Lung (tissue), 12 donors: ENCODE measurements around the gene PDZK1IP1. TPM values are rescaled to one million over a fixed set of nuclear protein-coding genes. Genes with fewer than 3 reads are reported as not detected.

Experiments
- ATAC-seq: fragments of 200-7000 bp; cut with Tn5 transposase; one replicate; pipeline ENCODE4 v1.9.1; 2020; ENCODE audit warnings: moderate number of reproducible peaks; ENCODE audit not compliant: insufficient read depth, low FRiP score
- DNase-seq, 3 donors: peaks; one replicate each; pipeline ENCODE4 v3.0.0-alpha.2; 2013 to 2017
- H3K27ac ChIP-seq, 2 donors: one replicate each; pipeline ENCODE4 v1.5.1; 2013; ENCODE audit warnings: mild to moderate bottlenecking in 2 of 2, moderate library complexity in 2 of 2, control low read depth in 1 of 2, inconsistent platforms in 1 of 2, low read depth in 1 of 2, low read length in 1 of 2
- H3K27me3 ChIP-seq, 3 donors: one replicate each; pipeline ENCODE4 v1.5.1; 2013; ENCODE audit warnings: low read length in 2 of 3; ENCODE audit not compliant: control insufficient read depth in 3 of 3, insufficient read depth in 3 of 3
- H3K36me3 ChIP-seq, 4 donors: one replicate each; pipeline ENCODE4 v1.5.1; 2013; ENCODE audit warnings: low read length in 4 of 4, mild to moderate bottlenecking in 1 of 4, moderate library complexity in 1 of 4; ENCODE audit not compliant: control insufficient read depth in 4 of 4, insufficient read depth in 4 of 4
- H3K4me1 ChIP-seq, 5 donors: one replicate each; pipeline ENCODE4 v1.5.1; 2013; ENCODE audit warnings: low read length in 5 of 5, mild to moderate bottlenecking in 2 of 5, moderate library complexity in 1 of 5; ENCODE audit not compliant: control insufficient read depth in 5 of 5, insufficient read depth in 5 of 5
- H3K4me3 ChIP-seq: one replicate; pipeline ENCODE4 v1.5.1; 2013; ENCODE audit warnings: mild to moderate bottlenecking, control low read depth, moderate library complexity
- H3K9ac ChIP-seq, 2 donors: one replicate each; pipeline ENCODE4 v1.5.1; 2013; ENCODE audit warnings: low read length in 2 of 2, control low read depth in 1 of 2; ENCODE audit not compliant: insufficient read depth in 1 of 2
- H3K9me3 ChIP-seq, 4 donors: one replicate each; pipeline ENCODE4 v1.5.1; 2013; ENCODE audit warnings: low read length in 3 of 4, mild to moderate bottlenecking in 1 of 4, moderate library complexity in 1 of 4; ENCODE audit not compliant: control insufficient read depth in 4 of 4, insufficient read depth in 3 of 4
- WGBS, 2 donors: extraction: QIAGEN DNeasy Blood & Tissue Kit; methylation state at CpG; one replicate each; pipeline ENCODE4 v1.1.7; 2013; 5-methylcytosine and 5-hydroxymethylcytosine counted together
- polyA plus RNA-seq, 2 donors: library from polyadenylated mRNA; stranded (reverse); fragments of 200-250 nt; gene quantifications; one replicate each; pipeline ENCODE4 v1.2.1, GENCODE V29; 2013
- total RNA-seq, 2 donors: library from RNA; depleted of rRNA in 1 of 2; stranded (reverse); fragments of >200 nt in 1 of 2; gene quantifications; one replicate each; pipeline ENCODE4 v1.2.1, GENCODE V29; 2014 to 2021
- TF ChIP-seq, protein P1 (sequence below): IDR thresholded peaks from 2 replicates; pipeline ENCODE4 v1.5.1; 2012; ENCODE audit warnings: mild to moderate bottlenecking; ENCODE audit errors: control extremely low read depth, extremely low read depth
- donor health status: control.
- donor health status: control.
- donor health status: Bipolar disorder and iron deficiency.
- donor health status: healthy.
- donor health status: DM: yes; HTN: yes; CAD: no.

PDZK1IP1 gene
- total and polyA plus RNA-seq, 4 donors, result 44.8 to 324 (median 70.6) TPM

- 87 to 91% methylated on average over 7 of the region's 7 CpGs for WGBS, 2 donors
- H3K27ac ChIP-seq, result no peak overlapping the region
- no peak overlapping the region for H3K4me3 ChIP-seq
- ATAC-seq (no peak), DNase-seq (no peak)
- H3K27me3 ChIP-seq, result no peaks in the 10 kb centered on the region
- no peaks in the 10 kb centered on the region for H3K36me3 ChIP-seq
- peaks cover 0 to 11% (median 6%) of the 10 kb centered on the region in 5 donors for H3K4me1 ChIP-seq
- no peak overlapping the region for H3K9ac ChIP-seq
- H3K9me3 ChIP-seq, result no peaks in the 10 kb centered on the region
- TF ChIP-seq, protein P1, sequence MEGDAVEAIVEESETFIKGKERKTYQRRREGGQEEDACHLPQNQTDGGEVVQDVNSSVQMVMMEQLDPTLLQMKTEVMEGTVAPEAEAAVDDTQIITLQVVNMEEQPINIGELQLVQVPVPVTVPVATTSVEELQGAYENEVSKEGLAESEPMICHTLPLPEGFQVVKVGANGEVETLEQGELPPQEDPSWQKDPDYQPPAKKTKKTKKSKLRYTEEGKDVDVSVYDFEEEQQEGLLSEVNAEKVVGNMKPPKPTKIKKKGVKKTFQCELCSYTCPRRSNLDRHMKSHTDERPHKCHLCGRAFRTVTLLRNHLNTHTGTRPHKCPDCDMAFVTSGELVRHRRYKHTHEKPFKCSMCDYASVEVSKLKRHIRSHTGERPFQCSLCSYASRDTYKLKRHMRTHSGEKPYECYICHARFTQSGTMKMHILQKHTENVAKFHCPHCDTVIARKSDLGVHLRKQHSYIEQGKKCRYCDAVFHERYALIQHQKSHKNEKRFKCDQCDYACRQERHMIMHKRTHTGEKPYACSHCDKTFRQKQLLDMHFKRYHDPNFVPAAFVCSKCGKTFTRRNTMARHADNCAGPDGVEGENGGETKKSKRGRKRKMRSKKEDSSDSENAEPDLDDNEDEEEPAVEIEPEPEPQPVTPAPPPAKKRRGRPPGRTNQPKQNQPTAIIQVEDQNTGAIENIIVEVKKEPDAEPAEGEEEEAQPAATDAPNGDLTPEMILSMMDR, result no peak
Observed at GRCh38 chr1:47181955-47182675, 7.7 kb downstream of the PDZK1IP1 start.

DNA sequence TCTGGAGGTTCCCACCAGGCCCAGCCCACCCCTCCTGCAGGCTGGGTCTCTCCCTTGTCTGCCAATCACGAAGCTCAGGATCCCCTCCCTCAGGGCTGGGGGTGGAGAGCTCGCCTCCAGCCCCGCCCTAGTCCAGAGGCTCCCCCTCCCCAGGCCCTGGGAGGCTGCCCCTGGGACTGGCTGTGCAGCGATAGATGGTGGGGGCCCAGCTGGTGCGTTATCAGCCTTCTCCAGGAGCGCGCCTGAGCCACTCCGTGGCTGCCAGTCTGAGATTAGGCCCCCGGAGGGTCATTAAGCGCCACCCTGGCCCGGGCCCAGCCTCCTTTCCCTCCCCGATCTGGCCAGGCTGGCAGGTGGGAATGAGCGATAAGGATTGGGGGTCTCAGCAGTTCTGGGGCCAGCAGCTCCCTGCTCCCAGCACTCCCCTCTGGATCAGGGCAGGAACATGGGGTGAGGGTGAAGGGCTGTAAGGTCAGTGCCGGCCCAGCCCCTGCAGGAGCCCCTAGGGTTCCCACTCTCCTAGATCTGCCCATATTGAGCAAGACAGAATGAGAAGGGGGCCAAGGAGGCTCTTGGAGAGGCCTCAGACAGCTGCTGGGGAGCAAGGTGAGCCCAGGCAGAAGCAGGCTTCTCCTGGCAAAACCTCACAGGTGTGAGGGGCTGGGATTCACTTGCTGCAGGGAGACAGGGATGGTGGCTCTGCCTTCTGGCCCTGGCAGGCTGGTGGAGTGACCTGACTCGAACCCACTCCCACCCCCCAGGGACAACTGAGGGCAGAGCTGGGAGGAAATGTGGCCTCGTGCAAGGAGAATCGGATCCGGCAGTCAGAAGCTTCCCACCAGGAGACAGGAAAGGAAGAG, 8.5 kb downstream of the PDZK1IP1 start:
- ATAC-seq, result no peak
- H3K27me3 ChIP-seq, result no peaks in the 10 kb centered on the region
- WGBS, 2 donors, result 42 to 58% methylated on average over 15 to 18 of the region's 18 CpGs
- peaks cover 0 to 11% (median 6%) of the 10 kb centered on the region in 5 donors for H3K4me1 ChIP-seq
- no peak overlapping the region for H3K4me3 ChIP-seq
- no peak overlapping the region for H3K9ac ChIP-seq
- no peak for DNase-seq
- H3K27ac ChIP-seq, result no peak overlapping the region
- TF ChIP-seq, protein P1, result no peak
- H3K9me3 ChIP-seq, result no peaks in the 10 kb centered on the region
- H3K36me3 ChIP-seq, result no peaks in the 10 kb centered on the region

GRCh38 chr1:47180603-47181094, 9.2 kb downstream of the PDZK1IP1 start:
- Histone ChIP-seq H3K27ac (no peak overlapping the region), H3K27me3 (no peaks in the 10 kb centered on the region), H3K4me3 (no peak overlapping the region), H3K4me1 (peaks cover 0 to 12% (median 6%) of the 10 kb centered on the region in 5 donors), H3K9ac (no peak overlapping the region), H3K36me3 (no peaks in the 10 kb centered on the region), H3K9me3 (no peaks in the 10 kb centered on the region)
- WGBS, 2 donors, result 50 to 65% methylated on average over 3 of the region's 3 CpGs
- TF ChIP-seq, protein P1, result no peak
- ATAC-seq, result no peak
- DNase-seq, result peak in 1 of 3 donors; percentile 11
